Globus pallidus (tissue), 1 donor: Measurements from ENCODE around the gene DHRS4.

ENCODE experiments used
- DNase-seq: peaks from one replicate; pipeline ENCODE4 v3.0.0-alpha.2; 2015; ENCODE audit warnings: low spot score

The DHRS4 gene

DNA sequence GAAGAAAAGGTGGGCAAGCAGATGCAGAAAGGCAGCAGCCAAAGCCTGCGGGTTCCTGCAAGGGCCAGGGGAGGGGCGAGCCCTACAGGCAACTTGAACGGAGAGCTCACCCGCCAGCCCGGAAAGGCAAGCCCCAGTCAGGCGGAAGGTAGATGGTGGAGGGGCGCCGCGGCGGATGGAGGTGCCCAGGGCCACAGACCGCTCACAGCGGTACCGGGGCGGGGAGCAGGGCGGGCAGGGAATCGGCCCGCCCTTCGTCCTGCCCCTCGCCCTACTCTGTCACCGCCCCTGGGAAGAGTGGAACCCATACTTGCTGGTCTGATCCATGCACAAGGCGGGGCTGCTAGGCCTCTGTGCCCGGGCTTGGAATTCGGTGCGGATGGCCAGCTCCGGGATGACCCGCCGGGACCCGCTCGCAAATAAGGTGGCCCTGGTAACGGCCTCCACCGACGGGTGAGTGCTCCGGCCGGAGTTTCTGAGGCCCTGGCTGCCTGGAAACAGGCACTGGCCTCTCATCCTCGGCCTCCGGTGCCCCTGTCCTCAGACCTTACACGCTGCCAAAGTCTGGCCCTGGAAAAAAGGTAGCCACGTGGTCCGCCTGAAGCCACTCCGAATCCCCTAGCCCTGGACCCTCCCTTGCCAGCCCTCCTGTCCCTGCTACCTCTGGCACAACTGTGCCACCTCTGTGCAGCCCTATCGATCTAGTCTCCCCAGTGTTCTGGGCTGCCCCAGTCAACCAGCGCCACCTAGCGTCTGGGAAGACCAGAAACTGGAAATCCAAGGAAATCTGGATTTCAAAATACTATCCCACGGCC lies at the start of gene DHRS4:
Gene DHRS4 (plus strand): TSS at position 307 of the 815 bp plus-strand sequence. CDS start 19 bp downstream, at position 326.
- DNase-seq = peak; percentile 86

DNA sequence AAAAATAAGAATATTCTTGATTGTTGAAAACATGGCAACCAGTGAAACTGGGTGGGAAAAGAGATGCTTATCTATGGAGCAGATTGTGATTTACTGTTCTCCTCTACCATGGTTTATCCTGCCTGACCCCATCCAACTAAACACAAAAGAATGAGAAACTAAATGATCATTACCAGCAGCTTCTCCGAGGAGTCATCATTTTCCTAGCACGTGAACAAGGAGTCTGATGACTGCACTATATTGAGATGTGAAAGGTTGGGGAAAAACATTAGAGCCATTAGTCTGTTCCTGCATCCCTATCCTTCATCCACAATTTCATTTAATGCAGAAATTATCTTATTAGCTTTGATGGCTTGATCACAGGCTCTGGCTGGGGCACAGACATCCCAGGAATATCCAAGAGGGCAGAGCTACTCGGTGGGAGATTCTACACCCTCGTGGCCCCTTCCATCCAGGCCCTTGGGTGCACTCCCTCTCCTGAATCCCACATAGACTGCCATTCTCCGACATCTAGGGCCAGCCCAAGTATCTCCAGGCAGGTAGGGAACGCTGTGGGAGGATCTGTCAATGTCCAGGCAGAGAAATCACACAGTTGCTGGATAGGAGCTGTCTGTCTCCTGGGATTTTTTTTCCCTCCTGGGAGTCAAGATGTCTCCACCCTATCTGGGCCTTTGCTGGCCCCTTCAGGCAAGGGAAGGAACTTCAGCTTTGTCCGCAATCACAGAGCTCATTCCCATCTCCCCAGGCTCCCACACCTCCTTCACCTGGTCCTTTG lies 43.3 kb upstream of the DHRS4 start:
- no peak for DNase-seq

DNA sequence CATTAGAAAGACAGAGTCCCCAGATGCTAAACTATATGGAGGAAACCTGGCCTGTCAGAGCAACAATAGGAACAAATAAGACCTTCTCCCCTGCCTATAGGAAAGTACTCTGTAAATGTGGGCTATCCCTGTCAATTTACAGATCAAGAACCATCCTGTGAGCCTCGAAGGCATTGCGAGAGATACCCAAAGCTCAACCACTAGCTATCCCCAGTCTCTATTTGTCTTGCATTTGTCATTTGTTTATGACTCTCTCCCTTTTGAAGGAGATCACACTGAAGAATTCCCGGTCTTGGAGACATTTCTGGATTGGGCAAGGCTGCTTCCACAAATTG lies 42.7 kb upstream of the DHRS4 start:
- no peak for DNase-seq

DNA sequence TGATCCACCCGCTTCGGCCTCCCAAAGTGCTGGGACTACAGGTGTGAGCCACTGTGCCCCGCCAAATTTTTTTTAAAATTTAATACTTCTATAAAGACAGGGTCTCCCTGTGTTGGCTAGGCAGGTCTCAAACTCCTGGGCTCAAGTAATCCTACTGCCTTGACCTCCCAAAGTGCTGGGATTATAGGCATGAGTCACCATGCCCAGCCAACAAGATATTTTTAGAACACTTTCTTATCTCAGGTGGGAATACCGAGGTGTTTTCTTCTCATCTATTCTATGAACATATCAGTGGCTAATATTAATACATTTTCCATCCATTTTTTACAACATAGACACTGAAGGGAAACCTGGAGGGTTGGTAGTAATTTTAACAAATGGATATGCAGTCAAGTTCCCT lies 38.0 kb upstream of the DHRS4 start:
- DNase-seq = no peak

DNA sequence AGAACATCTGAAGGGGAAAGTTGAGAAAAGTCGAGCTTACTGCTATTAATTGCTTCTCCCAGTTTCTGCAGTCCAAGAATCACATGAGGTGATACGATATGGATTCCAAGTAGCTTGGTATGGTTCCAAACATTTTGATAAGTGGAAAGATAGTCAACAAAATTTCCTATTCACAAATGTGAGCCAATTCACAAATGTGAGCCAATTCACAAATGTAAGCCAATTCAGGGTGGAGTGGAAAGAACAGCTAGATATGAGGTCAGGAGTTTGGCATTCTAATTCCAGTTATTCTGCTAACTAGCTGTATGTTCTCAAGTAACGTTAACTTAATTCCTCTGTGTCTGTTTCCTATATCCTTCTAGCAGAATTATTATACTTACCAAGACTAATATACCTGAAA lies 37.6 kb upstream of the DHRS4 start:
- no peak for DNase-seq

DNA sequence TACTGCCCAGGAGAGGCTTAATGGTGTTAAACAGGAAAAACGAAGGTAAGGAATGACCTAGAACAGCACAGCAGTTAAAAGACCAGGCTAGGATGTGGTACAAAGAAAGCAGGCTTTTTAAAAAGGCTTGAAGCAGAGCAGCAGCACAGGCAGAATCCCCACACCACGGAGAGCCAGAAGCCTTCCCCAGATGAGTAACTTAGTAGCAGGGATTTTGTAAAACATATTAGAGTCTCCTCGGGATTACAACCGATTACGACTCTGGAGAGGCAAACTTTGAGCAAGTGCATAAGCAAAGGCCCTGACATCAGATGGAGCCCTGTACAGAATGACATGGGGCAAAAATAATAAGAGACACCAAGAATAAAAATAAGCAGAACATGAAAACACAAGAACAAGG lies 37.1 kb upstream of the DHRS4 start:
- no peak for DNase-seq

DNA sequence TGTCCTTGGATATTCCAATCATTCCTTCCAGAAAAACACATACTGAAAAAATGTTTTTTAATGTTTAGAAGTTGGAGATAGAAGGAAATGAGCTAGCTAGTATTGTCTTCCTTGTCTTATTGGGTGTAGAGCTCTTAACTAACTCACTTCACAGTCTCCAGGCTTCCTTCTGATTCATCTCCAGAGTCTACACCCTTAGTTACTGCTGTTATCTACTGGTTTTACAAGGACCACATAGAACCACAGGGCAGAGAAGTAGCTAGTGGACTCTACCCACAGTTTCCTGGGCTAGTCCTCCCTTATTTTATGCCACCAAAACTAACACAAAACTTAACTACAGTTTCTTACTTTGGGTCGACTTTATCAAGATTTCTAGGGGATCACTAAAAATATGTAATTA lies 31.0 kb upstream of the DHRS4 start:
- no peak for DNase-seq

DNA sequence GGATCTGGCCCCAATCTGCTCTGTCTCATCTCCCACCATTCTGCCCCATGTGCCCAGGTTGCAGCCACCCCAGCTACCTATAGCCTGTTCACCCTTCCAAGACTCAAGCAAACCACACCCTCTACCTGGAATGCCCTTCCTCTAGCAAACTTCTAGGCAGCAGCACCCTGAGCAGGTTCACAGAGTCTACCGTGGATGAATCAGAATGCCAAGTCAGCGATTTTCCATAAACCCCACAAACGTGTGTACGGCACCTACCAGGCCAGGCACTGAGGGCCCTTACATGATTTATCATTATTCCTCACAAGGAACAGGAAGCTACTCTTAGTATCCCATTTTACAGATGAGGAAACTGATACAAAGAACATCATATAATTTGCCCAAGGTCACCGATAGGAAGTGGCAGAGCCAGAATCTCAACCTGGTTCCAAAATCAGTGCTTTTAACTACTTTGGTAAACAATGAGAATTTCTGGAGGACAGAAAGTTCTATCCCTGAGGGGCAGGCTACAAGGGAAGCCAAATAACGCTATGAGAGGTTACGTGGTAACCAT lies 28.0 kb upstream of the DHRS4 start:
- no peak for DNase-seq

DNA sequence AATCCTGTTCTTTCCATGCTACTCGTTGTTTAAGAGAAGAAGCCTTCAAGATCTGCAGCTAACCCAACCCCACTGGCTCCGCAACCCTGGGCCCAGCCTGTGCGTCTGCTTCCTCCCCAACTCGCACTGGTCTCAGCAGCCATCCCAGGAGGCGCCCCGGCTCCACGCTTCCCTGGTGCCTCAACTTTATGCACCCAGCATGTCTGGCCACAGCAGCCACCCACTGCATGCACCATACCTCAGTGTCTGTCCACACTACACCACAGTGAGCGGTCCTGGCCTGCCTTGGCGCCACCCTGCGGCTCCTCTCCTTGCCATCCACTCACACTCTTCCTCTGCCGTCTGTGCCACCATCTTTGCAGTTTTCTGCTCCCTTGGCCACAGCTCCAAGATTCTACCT lies 27.0 kb upstream of the DHRS4 start:
- DNase-seq = no peak

DNA sequence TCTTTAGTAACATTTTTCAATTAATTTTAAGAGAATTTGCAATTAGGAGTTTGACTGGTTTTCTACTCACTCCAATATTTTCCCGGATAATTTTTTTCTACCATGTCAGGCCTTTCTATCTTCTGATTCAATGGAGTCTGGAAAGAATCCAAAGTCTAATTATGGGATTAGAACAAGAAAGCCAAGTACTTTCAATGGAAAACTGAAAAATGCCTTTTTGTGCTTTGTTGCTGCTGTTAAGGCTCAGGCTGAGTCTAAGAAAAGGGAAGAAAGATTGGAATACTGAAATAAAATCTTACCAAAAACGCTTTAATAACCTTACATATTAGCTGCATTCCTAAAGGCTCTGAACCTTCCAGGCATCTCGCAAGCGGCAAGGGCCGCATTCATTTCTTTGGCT lies 24.4 kb upstream of the DHRS4 start:
- peak; percentile 23 for DNase-seq

DNA sequence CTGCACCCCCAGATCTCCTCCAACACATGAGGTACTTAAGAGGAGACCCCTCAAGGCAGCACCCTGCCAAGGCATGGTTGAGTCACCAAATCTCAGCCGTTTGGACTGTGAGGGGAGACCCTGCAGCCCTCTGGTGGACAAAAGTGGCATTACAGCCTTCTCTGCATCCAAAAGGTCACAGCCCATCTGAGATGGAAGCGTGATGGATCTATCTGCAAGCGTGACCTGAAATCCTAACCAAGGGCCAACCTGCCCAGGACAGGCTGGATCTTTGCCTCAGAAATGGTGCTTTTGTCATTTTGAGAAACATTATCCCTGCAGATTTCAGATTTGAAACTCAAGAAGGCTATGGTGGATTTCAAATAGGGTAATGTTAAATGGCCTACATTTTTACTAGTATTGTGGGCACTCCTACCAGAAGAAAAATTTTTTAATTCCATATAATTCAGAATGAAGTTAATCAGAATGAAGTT lies 23.7 kb upstream of the DHRS4 start:
- peak; percentile 60 for DNase-seq

DNA sequence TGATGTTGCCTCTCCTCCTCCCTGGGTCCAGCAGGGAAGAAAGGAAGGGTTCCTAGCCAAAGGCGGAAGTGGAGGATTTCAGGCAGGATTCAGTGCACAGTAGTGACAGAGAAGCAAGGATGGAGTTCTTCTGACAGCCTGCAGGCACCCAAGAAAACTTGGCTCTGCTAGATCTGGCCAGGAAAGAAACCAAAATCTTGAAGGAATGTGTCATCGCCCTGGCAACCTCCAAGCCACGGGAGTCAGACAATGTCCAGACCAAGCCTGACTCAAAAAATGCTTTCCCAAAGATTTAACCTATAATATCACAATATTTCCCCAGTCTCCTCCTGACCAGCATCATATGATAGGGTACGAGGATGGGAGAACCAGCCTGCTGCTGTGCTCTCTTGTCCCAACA lies 22.8 kb upstream of the DHRS4 start:
- no peak for DNase-seq

DNA sequence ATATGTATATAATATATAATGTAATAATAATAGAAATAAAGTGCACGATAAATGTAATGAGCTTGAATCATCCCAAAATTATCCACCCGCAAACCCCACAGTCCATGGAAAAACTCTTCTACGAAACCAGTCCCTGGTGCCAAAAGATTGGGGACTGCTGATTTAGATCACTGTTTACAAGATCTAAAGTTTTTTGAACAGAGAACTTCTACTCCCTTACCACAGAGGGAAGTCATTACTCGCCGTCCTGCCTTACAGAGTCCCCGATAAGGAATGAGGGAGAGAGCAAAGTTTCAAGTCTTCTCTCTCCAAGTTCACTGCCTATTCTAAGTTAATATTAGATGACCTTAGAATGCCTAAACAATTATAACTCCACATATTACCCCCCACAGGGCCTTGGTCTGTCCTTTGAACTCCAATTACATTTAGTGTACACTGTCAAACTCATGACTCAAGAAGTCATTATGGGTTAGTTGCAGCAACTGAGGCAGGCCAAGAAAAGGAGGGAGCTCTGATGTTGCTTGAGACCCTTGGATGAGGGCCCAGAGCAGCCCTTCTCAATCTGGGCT lies 21.8 kb upstream of the DHRS4 start:
- no peak for DNase-seq

DNA sequence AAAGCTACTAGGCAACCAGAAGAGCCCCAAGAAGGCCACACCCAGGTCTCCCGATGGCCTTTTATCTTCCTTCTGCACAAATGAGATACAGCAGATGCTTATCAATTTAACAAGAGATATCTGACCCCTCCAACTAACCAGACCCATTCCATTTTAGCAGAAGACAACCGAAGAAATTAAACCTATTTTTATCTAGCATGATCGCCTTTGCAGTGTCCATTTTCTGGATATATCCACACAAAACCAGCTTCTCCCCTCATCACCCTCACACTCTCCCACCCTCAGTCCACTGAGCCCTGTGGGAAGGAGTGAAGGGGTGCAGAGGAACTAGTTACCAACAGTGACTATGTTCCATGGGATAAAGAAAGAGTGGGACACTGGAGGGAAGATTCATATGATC lies 20.9 kb upstream of the DHRS4 start:
- DNase-seq = no peak

DNA sequence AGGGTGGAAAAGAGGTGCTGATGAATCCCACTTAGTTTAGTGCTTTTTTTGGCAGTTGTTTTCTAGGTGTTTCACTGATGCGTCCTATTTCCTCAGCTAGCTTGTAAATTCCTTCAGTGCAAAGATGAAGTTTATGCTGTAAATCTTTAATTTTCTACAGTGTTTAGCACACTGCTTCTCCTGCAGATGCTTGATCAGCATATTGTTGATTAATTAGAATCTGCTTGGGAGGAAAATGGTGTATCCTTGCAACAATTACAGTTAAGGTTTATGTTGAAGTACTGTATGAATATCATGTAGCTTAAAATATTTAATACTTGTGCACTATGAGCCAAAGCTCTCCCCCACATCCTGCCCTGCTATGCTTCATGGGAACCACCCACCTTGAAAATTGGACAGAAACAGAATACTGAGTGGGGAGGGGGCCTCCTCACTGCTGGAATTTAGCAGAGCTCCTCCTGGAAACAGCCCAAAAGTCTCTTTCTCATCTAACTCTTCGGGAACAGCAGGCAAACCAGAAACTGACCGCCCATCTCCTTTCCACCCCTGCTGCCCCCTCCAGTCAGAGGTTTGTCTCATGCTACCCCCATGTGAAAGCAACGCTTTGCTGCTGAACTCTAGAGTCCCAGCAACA lies 20.3 kb upstream of the DHRS4 start:
- no peak for DNase-seq

DNA sequence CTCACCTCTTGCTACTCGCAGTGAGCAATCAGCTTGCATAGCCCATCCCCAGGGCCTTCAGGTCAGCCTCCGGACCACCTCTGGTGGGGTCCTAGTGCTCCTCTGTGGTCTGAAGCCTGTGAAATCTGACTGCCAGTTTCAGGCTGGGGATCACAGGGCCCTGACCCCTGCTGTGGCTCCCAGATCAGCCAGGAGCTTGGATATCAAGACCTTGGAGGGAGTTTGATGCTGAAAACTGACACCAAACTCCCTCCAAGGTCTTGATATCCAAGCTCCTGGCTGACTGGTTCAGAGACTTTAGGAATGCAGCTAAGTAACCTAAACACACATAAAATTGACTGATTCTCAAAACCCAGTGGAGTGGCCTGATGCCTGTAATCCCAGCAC lies 19.8 kb upstream of the DHRS4 start:
- DNase-seq = no peak

DNA sequence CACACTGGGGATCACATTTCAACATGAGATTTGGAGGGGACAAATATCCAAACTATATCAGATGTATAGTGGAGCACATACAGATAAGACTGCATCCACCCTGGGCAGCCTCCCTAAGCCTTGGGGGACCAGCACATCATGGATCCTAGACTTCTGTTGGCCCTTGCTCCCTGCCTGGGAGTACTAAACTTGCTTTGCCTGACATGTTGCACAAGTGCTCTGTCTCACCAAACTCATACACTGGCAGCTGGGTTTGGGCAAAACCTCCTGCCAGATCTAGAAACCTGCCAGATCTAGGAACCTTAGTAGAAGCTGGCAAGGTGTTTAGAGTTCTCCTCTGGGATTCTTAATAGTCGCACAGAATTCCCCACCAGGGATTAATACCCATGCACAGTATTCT lies 18.4 kb upstream of the DHRS4 start:
- no peak for DNase-seq

DNA sequence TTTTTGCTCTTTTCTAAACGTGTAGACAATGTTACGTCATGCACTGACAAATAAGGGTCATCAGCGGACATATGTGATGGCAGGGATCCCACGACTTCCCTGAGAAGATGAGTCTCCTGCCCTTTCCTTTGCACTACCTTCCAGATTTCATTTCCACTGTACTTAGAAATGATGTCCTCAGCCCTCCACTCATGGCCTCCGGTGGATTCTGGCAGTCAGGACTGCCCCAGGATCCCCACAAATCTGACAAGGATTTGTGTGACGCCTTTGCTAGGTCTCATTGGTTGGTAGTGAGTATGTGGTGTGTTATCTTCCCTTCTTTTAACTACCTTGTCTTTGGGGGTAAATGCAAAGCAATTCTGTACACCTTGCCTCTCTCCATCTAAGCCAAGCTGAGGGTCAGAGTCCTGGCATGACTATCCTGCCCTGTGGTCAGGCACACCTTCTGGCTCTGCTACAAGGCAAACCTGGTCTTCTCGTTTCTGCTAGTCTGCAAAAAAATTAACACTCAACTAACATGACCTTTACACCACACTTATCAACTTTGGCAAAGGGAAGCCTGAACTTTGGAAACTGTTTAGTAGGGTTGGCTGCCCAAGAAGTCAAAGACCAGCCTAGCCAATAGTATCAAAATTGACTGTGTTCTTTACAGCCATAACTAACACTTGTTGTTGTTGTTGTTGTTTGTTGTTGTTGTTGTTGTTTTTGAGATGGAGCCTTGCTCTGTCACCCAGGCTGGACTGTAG lies 17.3 kb upstream of the DHRS4 start:
- no peak for DNase-seq

DNA sequence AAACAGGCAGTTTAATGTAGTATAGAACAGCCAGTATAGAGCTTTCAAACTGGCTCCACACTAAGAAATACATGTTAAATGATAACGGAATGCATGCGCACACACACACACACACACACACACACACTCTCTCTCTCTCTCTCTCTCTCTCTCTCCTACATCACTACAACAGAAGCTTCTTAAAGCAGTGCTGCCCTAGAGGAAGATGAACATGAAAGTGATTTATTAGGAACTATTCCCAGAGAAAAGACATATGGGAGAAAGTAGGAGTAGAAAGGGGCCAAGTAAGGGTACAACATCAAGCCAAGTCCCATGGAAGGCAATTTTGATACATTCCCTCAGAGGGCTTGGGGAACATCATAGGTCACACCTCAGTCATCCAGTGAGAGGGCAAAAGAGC lies 16.4 kb upstream of the DHRS4 start:
- DNase-seq = no peak

DNA sequence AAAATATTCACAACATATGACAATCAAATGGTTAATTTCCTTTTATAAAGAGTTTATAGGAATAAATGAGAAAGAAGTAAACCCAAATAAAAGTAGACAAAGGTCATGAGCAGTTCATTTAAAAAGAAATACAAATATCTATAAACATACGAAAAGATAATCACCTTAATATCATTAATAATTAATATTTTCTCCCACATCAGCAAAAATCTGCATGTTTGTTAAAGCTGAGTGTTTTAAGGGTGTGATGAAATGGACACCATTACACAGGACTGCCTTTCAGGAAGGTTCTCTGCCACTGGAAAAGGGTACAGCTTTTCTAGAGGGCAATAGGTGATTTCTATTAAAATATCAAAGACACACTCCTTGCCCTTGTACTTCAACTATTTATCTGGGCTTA lies 14.7 kb upstream of the DHRS4 start:
- no peak for DNase-seq

DNA sequence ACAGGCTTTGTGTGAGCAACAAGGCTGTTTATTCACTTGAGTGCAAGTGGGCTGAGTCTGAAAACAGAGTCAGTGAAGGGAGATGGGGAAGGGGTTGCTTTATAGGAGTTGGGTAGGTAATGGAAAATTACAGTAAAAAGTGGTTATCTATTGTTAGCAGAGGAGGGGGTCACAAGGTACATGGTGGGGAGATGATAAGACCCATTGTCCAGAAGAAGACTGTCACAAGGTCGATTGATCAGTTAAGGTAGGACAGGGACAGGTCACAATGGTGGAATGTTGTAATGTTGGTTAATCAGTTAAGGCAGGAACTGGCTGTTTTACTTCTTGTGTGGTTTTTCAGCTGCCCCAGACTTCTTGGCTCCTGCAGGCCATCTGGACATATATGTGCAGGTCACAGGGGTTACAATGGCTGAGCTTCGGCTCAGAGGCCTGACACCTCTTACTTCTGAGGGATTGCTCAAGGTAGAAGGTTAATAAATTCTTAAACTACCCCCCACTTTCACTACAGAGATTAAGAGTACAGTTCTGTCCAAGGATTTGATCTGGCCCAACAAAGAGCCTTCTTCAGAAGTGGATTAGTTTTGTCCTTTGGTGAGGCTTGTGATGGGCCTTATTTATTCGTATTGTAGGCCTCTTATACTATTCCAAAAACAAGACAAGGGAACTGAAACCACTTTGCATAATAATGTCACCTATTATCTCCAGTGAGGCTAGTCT lies 13.8 kb upstream of the DHRS4 start:
- no peak for DNase-seq
